Measurements from ENCODE around the gene PEX10. TPM values are rescaled to one million over a fixed set of nuclear protein-coding genes. Genes with fewer than 3 reads are reported as not detected.

PEX10 gene
- total and polyA plus RNA-seq, 2 of the 8 experiments (the other 6 are each of a cell fraction or from before 2014, with no cell fraction given) = 24.3 to 26.9 TPM

- Histone ChIP-seq H2BK12ac (ENCODE audit: low read depth, low read length) (no peak overlapping the region), H3K36me3 (ENCODE audit: control insufficient read depth in 2 of 4, insufficient read depth in 4 of 4, low read length in 3 of 4) (no peaks in the 10 kb centered on the region), H3K9ac (replicated peaks in 1 of 4; ENCODE audit: extremely low read depth in 1 of 4, low read depth in 3 of 4, low read length in 3 of 4) (no peak overlapping the region), H2BK120ac (replicated peaks; ENCODE audit: low read depth, low read length) (no peak overlapping the region), H3K4me1 (replicated peaks in 1 of 4; ENCODE audit: control insufficient read depth in 3 of 4, insufficient read depth in 4 of 4, low read length in 3 of 4) (peaks cover 0 to 2% (median under 1%) of the 10 kb centered on the region in 4 experiments; a peak in 3 of 7 replicates), H2BK20ac (ENCODE audit: low read length) (no peak overlapping the region), H4K91ac (replicated peaks; ENCODE audit: insufficient read length, low read length) (no peak overlapping the region), H4K5ac (ENCODE audit: insufficient read length, low read depth, low read length) (no peak overlapping the region), H3K27ac (ENCODE audit: low read depth, low read length) (no peak overlapping the region), H3K14ac (ENCODE audit: insufficient read length) (no peak overlapping the region), H3K79me1 (ENCODE audit: low read depth, low read length) (no peaks in the 10 kb centered on the region), H3K4me2 (ENCODE audit: insufficient read depth in 1 of 2, low read depth in 2 of 2, low read length in 2 of 2) (no peak overlapping the region), H2BK15ac (ENCODE audit: low read length) (no peak overlapping the region), H3K27me3 (replicated peaks in 1 of 4; ENCODE audit: control insufficient read depth in 3 of 4, extremely low read depth in 1 of 4, insufficient read depth in 3 of 4, low read length in 3 of 4) (no peaks in the 10 kb centered on the region), H2AFZ (ENCODE audit: low read length) (no peak overlapping the region), H2BK5ac (ENCODE audit: low read depth, low read length) (no peak overlapping the region), H3K23me2 (ENCODE audit: low read depth, low read length) (no peaks in the 10 kb centered on the region), H4K20me1 (replicated peaks in 1 of 2; ENCODE audit: control insufficient read depth in 1 of 2, insufficient read depth in 2 of 2, low read length in 2 of 2) (no peaks in the 10 kb centered on the region), H3K18ac (ENCODE audit: extremely low read depth, low read length) (no peak overlapping the region), H3K56ac (replicated peaks; ENCODE audit: insufficient read length, low read depth, low read length) (no peak overlapping the region), H3K9me3 (ENCODE audit: insufficient read depth in 2 of 2, low read depth in 1 of 2, low read length in 1 of 2) (no peaks in the 10 kb centered on the region), H3K23ac (ENCODE audit: insufficient read length) (no peak overlapping the region), H2AK5ac (ENCODE audit: low read depth, low read length) (no peak overlapping the region), H4K8ac (ENCODE audit: extremely low read depth, insufficient read depth, low read length) (no peak overlapping the region; the same call in 1 of the 2 replicates), H3K4ac (replicated peaks; ENCODE audit: insufficient read length, low read depth, low read length) (no peak overlapping the region), H3K79me2 (ENCODE audit: control insufficient read depth in 1 of 2, insufficient read depth in 2 of 2, low read length in 2 of 2) (no peaks in the 10 kb centered on the region), H3K4me3 (ENCODE audit: extremely low read depth in 1 of 4, insufficient read depth in 2 of 4, low read depth in 3 of 4, low read length in 4 of 4) (no peak overlapping the region)
- TF ChIP-seq EGR1 (IDR thresholded peaks at IDR 0.05; ENCODE audit: borderline replicate concordance, low read depth, low read length) = no peak
- TF ChIP-seq GTF2F1 (IDR thresholded peaks at IDR 0.05; ENCODE audit: borderline replicate concordance, low read depth, low read length) = no peak
- WGBS, 2 experiments (ENCODE audit: extremely low coverage in 1 of 2, insufficient coverage in 1 of 2, insufficient read length in 1 of 2, insufficient replicate concordance in 2 of 2, low coverage in 1 of 2, low lambda C conversion rate in 2 of 2, missing lambda C conversion rate in 1 of 2) = 90% methylated on average over 22 of the region's 24 CpGs; no CpG with 5 or more reads in 1 of the 2 experiments
- ChIA-PET CTCF (ENCODE audit: partially characterized antibody) (interaction anchor here (0.8 to 2.0 kb wide), 7 partner anchors 28 to 202 kb away, joined by 3 to 9 read pairs (median 5); partner anchors contain the start of gene FAAP20), POLR2A (ENCODE audit: partially characterized antibody) (interaction anchor here (0.6 to 5.0 kb wide), 2 partner anchors 22 to 183 kb away, joined by 3 to 16 read pairs; partner anchors contain the start of gene FAAP20)
- FAIRE-seq = no peak
- DNase-seq (ENCODE audit: low read depth in 1 of 2, low spot score in 2 of 2) = no peak
Measured at GRCh38 chr1:2378441-2378851, 33.9 kb downstream of the PEX10 start.

All from H1 (cell line).